Activated naive CD8-positive, alpha-beta T cell treated with anti-CD3 and anti-CD28 coated beads, Interleukin-2, amount 50 U/mL, for 24 hours (primary cell): ENCODE results near the gene AFMID.
"Not testable (repeated sequence)": the region's sequence is repeated elsewhere in the genome, so short reads cannot be mapped to it uniquely, and the experiment has no call there.

Experiments
- ATAC-seq: fragments of 150-1000 bp; cut with Tn5 transposase; one replicate; pipeline ENCODE4 v1.10.0; 2021
- DNase-seq: peaks from one replicate; pipeline ENCODE4 v3.0.0; 2021
- H3K27ac Mint-ChIP-seq: one replicate; pipeline ENCODE4 v1.8.0; 2021; ENCODE audit warnings: mild to moderate bottlenecking, mixed read lengths
- H3K27me3 Mint-ChIP-seq: one replicate; pipeline ENCODE4 v1.8.0; 2021; ENCODE audit warnings: mixed read lengths
- H3K36me3 Mint-ChIP-seq: one replicate; pipeline ENCODE4 v1.8.0; 2021; ENCODE audit warnings: low read depth, mixed read lengths
- H3K4me1 Mint-ChIP-seq: one replicate; pipeline ENCODE4 v1.8.0; 2021; ENCODE audit warnings: mixed read lengths
- H3K4me3 Mint-ChIP-seq: one replicate; pipeline ENCODE4 v1.8.0; 2021; ENCODE audit warnings: mild to moderate bottlenecking, moderate library complexity, mixed read lengths
- H3K9me3 Mint-ChIP-seq: one replicate; pipeline ENCODE4 v1.8.0; 2021; ENCODE audit warnings: mixed read lengths

AFMID gene

DNA sequence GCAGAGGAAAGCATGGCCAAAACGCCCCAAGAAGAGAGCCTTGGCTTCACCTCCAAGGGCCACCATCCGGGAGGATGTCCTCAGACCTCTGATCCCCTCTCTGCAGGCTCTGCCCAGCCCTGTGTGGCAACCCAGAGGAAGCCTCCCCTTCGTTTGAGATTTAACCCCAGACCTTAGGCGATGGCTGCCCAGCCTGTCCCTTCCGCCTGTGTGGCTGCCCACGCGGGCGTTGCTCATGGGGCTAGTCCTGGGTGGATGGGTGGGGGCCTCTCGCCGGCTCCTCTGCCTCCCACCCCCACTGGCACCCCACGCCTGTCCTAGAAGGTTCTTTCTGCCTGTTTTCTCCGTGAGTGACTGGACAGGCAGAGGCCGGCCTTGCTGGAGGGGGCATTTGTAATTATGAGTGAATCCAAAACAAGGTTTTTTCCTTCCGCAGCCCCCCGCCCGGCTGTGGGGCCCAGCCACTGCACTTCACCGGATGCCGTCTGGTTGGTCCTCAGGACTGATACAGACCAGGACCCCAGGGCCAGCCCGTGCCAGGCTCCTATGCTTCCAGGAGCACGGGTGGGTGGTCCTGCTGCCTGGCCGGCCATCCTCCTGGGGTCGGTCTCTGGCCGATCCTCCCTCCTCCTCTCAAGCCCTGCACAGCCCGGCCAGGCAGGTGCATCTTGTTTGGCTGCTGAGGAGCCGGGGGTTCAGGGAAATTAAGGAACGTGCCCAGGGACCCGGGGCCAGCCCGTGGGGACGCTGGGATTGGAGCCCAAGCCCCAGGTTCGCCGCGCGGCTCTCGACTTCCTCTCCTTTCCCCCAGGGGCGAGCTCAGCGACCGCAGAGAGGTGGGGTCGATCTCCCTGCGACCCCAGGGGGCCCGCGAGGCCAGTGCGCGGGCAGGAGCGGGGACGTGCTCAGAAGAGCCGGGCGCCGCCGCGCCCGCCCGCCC, 44.1 kb downstream of the AFMID start, which contains the start of gene TMEM235:
Gene TMEM235, plus strand, starts transcription at position 636 of the 940 bp plus-strand sequence. CDS start 393 bp downstream, outside the sequence.
- H3K4me1 Mint-ChIP-seq: peaks cover 10% of the 10 kb centered on the region
- H3K27ac Mint-ChIP-seq: no peak within 1 kb of the TSS
- peaks cover 38% of the 10 kb centered on the region for H3K27me3 Mint-ChIP-seq
- no peaks in the 10 kb centered on the region for H3K9me3 Mint-ChIP-seq
- H3K4me3 Mint-ChIP-seq: no peak within 1 kb of the TSS
- no peaks in the 10 kb centered on the region for H3K36me3 Mint-ChIP-seq
- ATAC-seq: no peak
- DNase-seq: no peak

DNA sequence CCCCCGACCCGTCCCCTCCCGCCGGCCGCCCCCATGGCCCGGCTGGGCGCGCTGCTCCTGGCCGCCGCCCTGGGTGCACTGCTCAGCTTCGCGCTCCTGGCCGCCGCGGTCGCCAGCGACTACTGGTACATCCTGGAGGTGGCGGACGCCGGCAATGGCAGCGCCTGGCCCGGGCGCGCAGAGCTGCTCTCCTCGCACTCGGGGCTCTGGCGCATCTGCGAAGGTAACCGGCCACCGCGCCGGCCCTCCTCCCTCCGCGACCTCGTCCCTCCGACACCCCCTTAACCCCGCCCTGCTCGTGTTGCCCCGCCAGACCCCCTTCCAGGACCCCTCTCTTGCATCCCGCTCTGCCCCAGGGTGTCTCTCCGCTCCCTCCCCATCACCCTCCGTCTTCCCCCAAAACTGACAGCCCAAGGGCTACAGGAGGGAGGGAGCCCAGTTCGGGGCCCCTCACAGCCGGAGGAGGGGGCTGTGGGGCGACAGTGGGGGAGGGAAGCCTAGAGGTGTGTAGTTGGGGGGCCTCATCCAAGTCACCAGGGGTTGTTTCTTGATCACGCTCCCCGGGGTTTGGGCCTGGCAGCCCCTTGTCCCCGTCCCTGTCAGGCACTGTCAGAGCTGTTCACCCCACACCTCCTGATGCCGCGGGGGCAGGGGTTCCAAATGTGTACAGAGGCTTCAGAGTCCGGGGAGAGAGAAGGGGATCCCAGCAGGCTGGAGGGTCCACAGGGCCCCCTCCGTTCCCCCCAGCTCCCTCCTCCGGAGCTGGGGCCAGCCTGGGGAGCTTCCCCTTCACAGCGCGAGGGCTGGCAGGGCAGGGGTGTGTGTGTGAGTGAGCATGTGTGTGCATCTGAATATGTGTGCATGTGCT, 45.1 kb downstream of the AFMID start:
- ATAC-seq (peak; percentile 61), DNase-seq (peak; percentile 29)
- no peaks in the 10 kb centered on the region for H3K9me3 Mint-ChIP-seq
- no peak overlapping the region for H3K27ac Mint-ChIP-seq
- H3K4me3 Mint-ChIP-seq: no peak overlapping the region
- H3K27me3 Mint-ChIP-seq: peaks cover 38% of the 10 kb centered on the region
- no peaks in the 10 kb centered on the region for H3K36me3 Mint-ChIP-seq
- peaks cover 10% of the 10 kb centered on the region for H3K4me1 Mint-ChIP-seq

DNA sequence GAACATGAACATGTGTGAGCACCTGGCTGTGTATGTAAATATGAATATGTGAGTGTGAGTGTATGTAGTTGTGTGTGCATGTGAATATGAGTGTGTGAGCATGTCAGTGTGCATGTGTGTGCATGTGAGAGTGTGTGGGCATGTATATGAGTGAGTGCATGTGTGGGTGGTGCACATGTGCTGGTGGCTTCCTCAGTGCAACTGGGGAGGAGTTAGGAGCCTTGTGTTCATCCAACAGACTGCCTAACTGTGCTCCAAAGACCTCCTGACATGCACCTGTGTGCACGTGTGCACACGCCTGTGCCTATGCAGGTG, 45.7 kb downstream of the AFMID start:
- ATAC-seq (no peak), DNase-seq (no peak)
- Mint-ChIP-seq H3K27me3 (peaks cover 33% of the 10 kb centered on the region), H3K27ac (no peak overlapping the region), H3K4me1 (peaks cover 7% of the 10 kb centered on the region), H3K9me3 (no peaks in the 10 kb centered on the region), H3K36me3 (no peaks in the 10 kb centered on the region), H3K4me3 (no peak overlapping the region)

DNA sequence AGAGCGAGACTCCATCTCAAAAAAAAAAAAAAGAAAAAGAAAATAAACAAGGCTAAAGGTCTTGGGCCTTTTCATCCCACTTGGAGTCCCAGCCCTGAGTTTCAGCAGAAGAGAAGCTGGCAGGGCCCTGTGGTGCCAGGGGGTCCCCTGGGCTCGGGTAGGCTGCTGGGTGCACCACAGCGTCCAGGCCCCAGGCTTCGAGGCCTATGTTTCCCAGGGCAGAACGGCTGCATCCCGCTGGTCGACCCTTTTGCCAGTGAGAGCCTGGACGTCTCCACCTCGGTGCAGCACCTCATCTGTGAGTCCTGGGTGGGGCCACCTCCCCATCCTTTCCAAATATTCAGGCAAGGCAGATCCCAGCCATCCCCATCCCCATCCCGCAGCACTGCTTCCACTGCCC, 46.5 kb downstream of the AFMID start:
- no peak for ATAC-seq
- Mint-ChIP-seq H3K27ac (no peak overlapping the region), H3K4me3 (no peak overlapping the region), H3K27me3 (peaks cover 31% of the 10 kb centered on the region), H3K4me1 (peaks cover 7% of the 10 kb centered on the region), H3K36me3 (no peaks in the 10 kb centered on the region), H3K9me3 (no peaks in the 10 kb centered on the region)
- no peak for DNase-seq

DNA sequence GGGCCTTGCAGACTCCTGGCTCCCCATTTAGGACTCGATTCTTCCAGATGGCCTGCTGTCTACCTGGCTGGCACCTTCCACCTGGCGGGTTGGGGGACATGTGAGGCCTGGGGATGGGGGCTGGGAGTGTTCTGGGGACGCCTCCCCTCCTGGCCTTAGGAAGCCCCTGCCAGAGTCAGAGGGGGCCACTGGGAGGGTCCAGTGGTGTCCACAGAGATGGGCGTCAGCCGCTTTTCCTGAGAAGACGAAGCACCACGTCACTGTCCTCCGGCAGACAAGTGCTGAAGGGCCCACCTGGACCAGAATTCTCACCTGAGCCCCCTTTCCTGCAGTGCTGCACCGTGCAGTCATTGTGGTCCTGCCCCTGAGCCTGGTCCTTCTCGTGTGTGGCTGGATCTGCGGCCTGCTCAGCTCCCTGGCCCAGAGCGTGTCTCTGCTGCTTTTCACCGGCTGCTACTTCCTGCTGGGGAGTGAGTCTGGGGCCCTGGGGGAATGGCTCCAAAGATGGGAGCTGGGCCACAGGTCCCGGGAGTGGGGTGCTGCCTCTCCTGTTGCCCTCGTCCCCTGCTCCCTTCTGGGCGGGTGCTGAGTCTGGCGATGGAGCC, 47.2 kb downstream of the AFMID start:
- DNase-seq (no peak), ATAC-seq (no peak)
- H3K27ac Mint-ChIP-seq: no peak overlapping the region
- no peaks in the 10 kb centered on the region for H3K36me3 Mint-ChIP-seq
- H3K9me3 Mint-ChIP-seq: no peaks in the 10 kb centered on the region
- no peak overlapping the region for H3K4me3 Mint-ChIP-seq
- peaks cover 7% of the 10 kb centered on the region for H3K4me1 Mint-ChIP-seq
- peaks cover 29% of the 10 kb centered on the region for H3K27me3 Mint-ChIP-seq

DNA sequence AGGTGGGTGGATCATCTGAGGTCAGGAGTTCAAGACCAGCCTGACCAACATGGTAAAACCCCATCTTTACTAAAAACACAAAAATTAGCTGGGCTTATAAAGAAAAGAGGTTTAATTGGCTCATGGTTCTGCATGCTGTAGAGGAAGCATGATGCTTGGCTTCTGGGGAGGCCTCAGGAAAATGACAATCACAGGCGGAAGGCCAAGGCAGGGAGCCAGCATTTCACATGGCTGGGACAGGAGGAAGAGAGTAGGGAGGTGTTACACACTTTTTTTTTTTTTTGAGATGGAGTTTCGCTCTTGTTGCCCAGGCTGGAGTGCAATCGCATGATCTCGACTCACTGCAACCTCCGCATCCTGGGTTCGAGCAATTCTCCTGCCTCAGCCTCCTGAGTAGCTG, 47.9 kb downstream of the AFMID start:
- ATAC-seq, H3K36me3 Mint-ChIP-seq, H3K4me1 Mint-ChIP-seq, DNase-seq, H3K27ac Mint-ChIP-seq, H3K9me3 Mint-ChIP-seq, H3K4me3 Mint-ChIP-seq: not testable (repeated sequence)
- peaks cover 25% of the 10 kb centered on the region for H3K27me3 Mint-ChIP-seq

DNA sequence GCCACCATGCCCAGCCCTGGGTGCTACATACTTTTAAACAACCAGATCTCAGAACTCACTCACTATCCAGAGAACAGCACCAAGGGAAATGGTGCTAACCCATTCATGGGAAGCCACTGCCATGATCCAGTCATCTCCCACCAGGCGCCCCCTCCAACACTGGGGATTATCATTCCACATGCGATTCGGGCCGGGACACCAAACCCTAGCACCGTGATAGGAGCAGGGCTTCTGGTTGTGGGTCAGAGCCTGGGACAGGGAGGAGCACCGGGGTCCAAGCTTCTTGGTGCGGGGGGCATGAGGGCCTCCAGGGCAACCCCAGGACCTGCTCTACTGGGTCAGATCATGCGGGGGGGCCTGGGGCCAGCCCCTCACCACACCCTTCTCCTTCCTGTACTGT, 48.7 kb downstream of the AFMID start:
- no peak overlapping the region for H3K4me3 Mint-ChIP-seq
- H3K4me1 Mint-ChIP-seq: peaks cover 7% of the 10 kb centered on the region
- peaks cover 16% of the 10 kb centered on the region for H3K27me3 Mint-ChIP-seq
- DNase-seq: no peak
- H3K36me3 Mint-ChIP-seq: no peaks in the 10 kb centered on the region
- H3K9me3 Mint-ChIP-seq: no peaks in the 10 kb centered on the region
- no peak overlapping the region for H3K27ac Mint-ChIP-seq
- no peak for ATAC-seq

DNA sequence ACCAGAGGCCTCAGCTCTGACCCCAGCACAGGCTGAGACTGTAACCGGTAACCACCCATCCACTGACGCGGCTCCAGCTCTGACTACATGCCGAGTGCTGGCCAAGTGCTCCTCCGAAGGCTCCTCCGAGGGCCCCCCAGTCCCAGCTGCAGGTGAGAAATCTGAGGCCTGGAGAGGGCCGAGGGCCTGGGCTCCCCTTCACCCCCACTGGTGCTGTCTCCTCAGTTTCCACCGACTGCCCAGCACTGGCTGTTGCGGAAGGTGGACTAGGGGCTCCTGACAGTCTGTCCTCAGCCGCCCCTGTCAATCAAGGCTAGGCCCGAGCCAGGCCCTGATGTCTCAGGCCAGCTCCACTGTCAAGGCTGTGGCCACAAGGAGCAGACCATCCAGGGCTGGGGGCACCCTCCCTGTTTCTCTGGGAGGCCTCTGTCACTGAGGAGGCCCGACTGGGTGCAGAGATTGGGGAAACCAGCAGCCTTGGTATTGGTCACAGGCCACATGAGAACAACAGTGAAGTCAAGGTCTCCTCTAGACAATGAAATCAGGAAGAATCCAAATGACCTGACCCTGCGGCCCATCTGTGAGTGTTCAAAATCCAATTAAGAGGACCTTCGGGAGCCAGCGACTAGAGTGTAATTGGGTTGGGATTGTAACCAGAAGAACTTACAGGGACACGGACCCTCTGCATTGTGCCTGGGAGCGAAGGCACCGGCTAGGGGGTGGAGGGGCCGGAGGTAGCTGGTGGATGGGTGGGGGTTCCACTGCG, 49.4 kb downstream of the AFMID start:
- H3K27me3 Mint-ChIP-seq: peaks cover 11% of the 10 kb centered on the region
- H3K4me1 Mint-ChIP-seq: peaks cover 9% of the 10 kb centered on the region
- H3K9me3 Mint-ChIP-seq: no peaks in the 10 kb centered on the region
- ATAC-seq (no peak), DNase-seq (no peak)
- H3K36me3 Mint-ChIP-seq: no peaks in the 10 kb centered on the region
- H3K27ac Mint-ChIP-seq: no peak overlapping the region
- H3K4me3 Mint-ChIP-seq: no peak overlapping the region

DNA sequence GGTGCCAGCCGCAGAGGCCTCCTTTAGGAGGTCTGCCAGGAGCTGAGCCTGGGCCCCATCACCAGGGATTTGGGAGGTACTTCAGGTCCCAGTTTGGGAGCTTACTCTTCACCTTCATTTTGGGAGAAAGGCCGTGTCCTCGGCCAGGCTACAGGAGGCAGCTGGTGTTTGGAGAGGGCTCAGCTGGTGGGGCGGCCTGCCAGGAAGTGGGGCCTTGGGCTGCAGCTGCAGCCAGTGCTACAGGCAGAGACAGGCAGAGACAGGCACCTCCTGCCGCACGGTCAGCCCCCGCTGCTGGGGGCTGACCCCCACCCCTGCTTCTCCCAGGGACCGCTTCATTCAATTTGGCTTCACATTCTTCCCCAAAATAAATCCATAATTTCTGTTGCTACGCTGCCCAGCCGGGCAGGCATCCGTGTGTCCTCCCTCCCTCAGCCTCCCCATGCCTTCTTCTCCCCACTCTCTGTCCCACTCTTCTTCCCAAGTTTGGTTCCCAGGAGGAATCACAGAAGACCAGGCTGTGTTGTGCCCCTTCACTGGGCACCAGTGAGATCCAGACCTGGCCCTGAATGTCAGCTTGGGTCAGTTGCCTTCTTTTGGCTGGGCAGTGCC, 50.3 kb downstream of the AFMID start:
- Mint-ChIP-seq H3K9me3 (no peaks in the 10 kb centered on the region), H3K36me3 (no peaks in the 10 kb centered on the region), H3K4me1 (peaks cover 8% of the 10 kb centered on the region), H3K27me3 (peaks cover 5% of the 10 kb centered on the region), H3K4me3 (no peak overlapping the region), H3K27ac (no peak overlapping the region)
- no peak for ATAC-seq
- no peak for DNase-seq

DNA sequence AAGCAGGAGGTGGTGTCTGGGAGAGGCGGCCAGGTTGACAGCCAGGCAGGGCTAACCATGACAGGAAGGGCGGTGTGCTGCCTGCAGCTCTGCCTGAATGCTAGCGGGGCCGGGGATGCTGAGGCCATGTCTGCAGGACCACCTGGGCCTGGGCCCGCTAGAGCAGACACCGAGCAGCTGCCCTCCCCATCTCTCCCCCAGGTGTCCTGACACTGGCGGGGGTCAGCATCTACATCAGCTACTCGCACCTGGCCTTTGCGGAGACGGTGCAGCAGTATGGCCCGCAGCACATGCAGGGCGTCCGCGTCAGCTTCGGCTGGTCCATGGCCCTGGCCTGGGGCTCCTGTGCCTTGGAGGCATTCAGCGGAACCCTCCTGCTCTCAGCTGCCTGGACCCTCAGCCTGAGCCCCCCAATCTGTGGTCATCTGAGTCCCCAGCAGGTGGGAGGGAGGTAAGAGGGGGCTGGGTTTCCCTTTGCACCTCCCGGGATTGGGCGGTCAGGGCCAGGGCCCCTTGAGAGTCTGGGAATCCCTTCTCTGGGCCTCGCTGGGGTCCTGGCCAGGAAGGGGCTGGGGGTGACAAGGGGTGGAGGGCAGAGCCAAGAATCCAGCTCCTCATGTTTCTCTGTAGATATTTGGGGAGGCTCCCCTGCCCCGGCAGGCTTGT, 51.8 kb downstream of the AFMID start:
- peaks cover 3% of the 10 kb centered on the region for H3K4me1 Mint-ChIP-seq
- H3K4me3 Mint-ChIP-seq: no peak overlapping the region
- no peak for ATAC-seq
- H3K27me3 Mint-ChIP-seq: no peaks in the 10 kb centered on the region
- no peak overlapping the region for H3K27ac Mint-ChIP-seq
- H3K9me3 Mint-ChIP-seq: no peaks in the 10 kb centered on the region
- no peak for DNase-seq
- H3K36me3 Mint-ChIP-seq: no peaks in the 10 kb centered on the region

DNA sequence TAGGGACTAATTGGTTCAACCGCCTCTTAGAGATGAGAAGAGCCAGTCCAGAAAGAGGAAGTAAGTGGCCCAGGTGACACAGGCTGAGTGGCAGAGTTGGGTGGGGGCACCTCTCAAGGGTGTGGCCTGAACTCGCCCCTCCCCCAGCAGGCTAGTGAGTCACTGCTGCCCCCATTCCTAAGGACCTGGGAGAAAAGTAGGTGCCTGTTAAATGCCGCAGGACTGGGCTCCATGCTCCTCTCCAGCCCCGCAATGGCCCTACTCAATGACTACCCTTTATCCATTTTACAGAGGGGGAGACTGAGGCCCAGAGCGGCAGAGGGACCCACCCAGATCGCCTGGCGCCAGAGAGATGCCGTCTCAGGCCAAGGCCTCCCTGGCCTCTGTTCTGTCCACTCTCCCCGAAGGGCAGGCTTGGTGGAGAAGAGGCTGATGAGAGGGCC, 52.3 kb downstream of the AFMID start:
- Mint-ChIP-seq H3K36me3 (no peaks in the 10 kb centered on the region), H3K4me1 (peaks cover 3% of the 10 kb centered on the region), H3K9me3 (no peaks in the 10 kb centered on the region), H3K27ac (no peak overlapping the region), H3K27me3 (no peaks in the 10 kb centered on the region), H3K4me3 (no peak overlapping the region)
- no peak for ATAC-seq
- DNase-seq: no peak

DNA sequence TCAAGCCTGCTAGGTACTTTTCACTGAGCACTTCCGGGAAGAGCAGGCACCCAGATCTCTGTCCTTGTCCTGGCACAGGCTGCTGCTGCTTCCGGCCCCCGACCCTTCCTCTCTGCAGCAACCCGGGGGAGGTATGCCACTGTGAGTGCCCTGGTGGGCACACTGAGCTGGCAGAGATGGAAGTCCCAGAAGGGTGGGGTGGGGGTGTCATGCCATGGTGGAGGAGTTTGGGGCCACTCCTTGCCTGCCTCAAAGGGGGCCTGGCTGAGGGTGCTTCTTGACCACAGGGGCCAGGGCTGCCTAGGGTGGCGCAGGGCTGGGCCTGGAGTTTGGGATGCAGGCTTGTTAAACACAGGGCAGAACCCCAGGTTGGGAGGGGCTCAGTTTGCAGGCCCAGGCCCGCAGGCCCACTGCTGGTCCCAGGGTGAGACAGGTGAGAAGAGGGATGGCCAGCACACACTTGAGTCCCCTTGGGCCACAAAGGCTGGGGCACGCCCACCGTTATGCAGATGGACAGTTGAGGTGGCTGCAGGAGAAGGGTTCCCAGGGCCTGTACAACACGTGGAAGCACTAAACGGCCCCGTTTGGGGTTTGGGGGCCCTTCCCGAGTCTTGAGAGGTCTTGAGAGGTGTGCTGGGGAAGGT, 53.0 kb downstream of the AFMID start:
- Mint-ChIP-seq H3K36me3 (no peaks in the 10 kb centered on the region), H3K4me1 (peaks cover 3% of the 10 kb centered on the region), H3K9me3 (no peaks in the 10 kb centered on the region), H3K27ac (no peak overlapping the region), H3K4me3 (no peak overlapping the region), H3K27me3 (no peaks in the 10 kb centered on the region)
- no peak for DNase-seq
- ATAC-seq: no peak

DNA sequence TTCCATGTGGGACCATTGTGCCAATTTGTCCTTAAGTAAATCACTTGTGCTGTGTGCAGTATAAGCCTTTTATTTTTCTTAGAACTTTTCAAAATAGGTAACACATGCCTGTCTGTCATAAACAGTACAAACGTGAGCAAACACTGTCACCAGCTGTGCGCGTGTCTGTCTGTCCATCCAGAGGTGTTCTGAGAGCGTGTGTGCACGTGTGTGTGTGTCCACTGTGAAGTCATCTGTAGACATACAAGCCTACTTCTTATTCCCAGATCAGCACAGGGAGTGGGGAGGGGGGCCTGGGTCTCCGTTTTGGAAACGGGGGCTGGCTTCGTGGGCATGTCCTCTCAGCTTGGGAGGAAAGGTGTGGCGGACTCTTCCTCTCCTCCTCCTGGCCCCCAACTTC, 53.7 kb downstream of the AFMID start:
- ATAC-seq: no peak
- Mint-ChIP-seq H3K36me3 (no peaks in the 10 kb centered on the region), H3K27ac (no peak overlapping the region), H3K27me3 (peaks cover 2% of the 10 kb centered on the region), H3K9me3 (no peaks in the 10 kb centered on the region), H3K4me3 (no peak overlapping the region), H3K4me1 (peaks cover 3% of the 10 kb centered on the region)
- DNase-seq: no peak
